GM12878 (cell line): ENCODE data around the gene PTGIS. TPM values are rescaled to one million over a fixed set of nuclear protein-coding genes. Genes with fewer than 3 reads are reported as not detected.

Source experiments
- ASH2L ChIP-seq: fragments of 300-600, 200-600 bp; sonication (generic); IDR thresholded peaks from 2 replicates; pipeline ENCODE4 v1.6.1; 2017; ENCODE audit warnings: low read depth, mild to moderate bottlenecking, borderline replicate concordance
- CUX1 ChIP-seq: IDR thresholded peaks from 2 replicates; pipeline ENCODE4 v1.6.1; 2012; ENCODE audit warnings: improper control_type of control experiment, low read depth, low read length; ENCODE audit not compliant: insufficient replicate concordance
- E4F1 ChIP-seq: fragments of 450-650 bp; IDR thresholded peaks from 2 replicates; pipeline ENCODE4 v1.6.1; 2018; ENCODE audit warnings: borderline replicate concordance, mild to moderate bottlenecking; ENCODE audit not compliant: partially characterized antibody
- HDAC6 ChIP-seq: fragments of 200-600 bp; sonication (generic); IDR thresholded peaks from one replicate; pipeline ENCODE4 v1.8.0; 2017; ENCODE audit warnings: antibody characterized with exemption; ENCODE audit not compliant: unreplicated experiment
- IRF5 ChIP-seq: fragments of 450-650 bp; IDR thresholded peaks from 2 replicates; pipeline ENCODE4 v1.6.1; 2017; ENCODE audit warnings: borderline replicate concordance
- JUND ChIP-seq: IDR thresholded peaks from 2 replicates; pipeline ENCODE4 v1.6.1; 2012; ENCODE audit warnings: low read depth, mild to moderate bottlenecking, low read length, improper control_type of control experiment, moderate library complexity
- POLR2AphosphoS2 ChIP-seq: IDR thresholded peaks from 2 replicates; pipeline ENCODE4 v1.6.1; 2011; ENCODE audit warnings: low read depth, mild to moderate bottlenecking, low read length, improper control_type of control experiment, moderate library complexity
- POU2F2 ChIP-seq: IDR thresholded peaks from 3 replicates; pipeline ENCODE4 v1.6.1; 2011; ENCODE audit warnings: low read depth, mild to moderate bottlenecking, low read length, borderline replicate concordance
- polyA plus RNA-seq, 11 experiments: library from polyadenylated mRNA; depleted of rRNA in 4 of 11; unstranded in 6 of 11; stranded (reverse) in 5 of 11; fragments of >200 nt; fragmentation: Nextera tagmentation in 4 of 11; fragmentation: Illumina TruSeq in 1 of 11; extraction: Ambion mirVana in 4 of 11; extraction: Trizol in 1 of 11; gene quantifications; 1 replicate in 1 of 11; 2 replicates in 10 of 11; pipeline versions ENCODE4 v1.2.1 to v1.2.3, GENCODE V29; 2011 to 2016; ENCODE audit warnings: inconsistent platforms in 2 of 11, missing spikeins in 2 of 11, low read depth in 1 of 11
- total RNA-seq, 4 experiments: library from RNA; depleted of rRNA in 3 of 4; stranded (reverse); fragments of >200 nt in 3 of 4; fragmentation: Illumina TruSeq in 1 of 4; extraction: Trizol in 1 of 4; gene quantifications; 2 replicates each; pipeline versions ENCODE4 v1.2.1 to v1.2.3, GENCODE V29; 2013 to 2021

Gene PTGIS
- total and polyA plus RNA-seq, 10 of the 15 experiments (the other 5 are each of a cell fraction or from before 2014, with no cell fraction given): 0.10 TPM; not detected in 9

- TF ChIP-seq IRF5: no peak
- TF ChIP-seq POU2F2: no peak
- no peak for TF ChIP-seq ASH2L
- TF ChIP-seq CUX1: no peak
- no peak for TF ChIP-seq E4F1
- TF ChIP-seq JUND: no peak
- no peak for TF ChIP-seq HDAC6
- TF ChIP-seq POLR2AphosphoS2: no peak
- TF ChIP-seq, all 136 proteins: peak for 0
Measured at GRCh38 chr20:49578436-49578835, 10.5 kb upstream of the PTGIS start (continued).
